Activated CD4-positive, alpha-beta T cell treated with anti-CD3 and anti-CD28 coated beads, Interleukin-2, amount 50 U/mL, for 4 hours (primary cell): Measurements from ENCODE around the gene JAML.
"Not testable (repeated sequence)": the region's sequence is repeated elsewhere in the genome, so short reads cannot be mapped to it uniquely, and the experiment has no call there.

Source experiments
- DNase-seq, 2 experiments: peaks; one replicate each; pipeline ENCODE4 v3.0.0-alpha.2; 2020

Gene JAML

GRCh38 chr11:118190942-118191506 lies 33.8 kb downstream of the JAML start:
- DNase-seq: not testable (repeated sequence)

DNA sequence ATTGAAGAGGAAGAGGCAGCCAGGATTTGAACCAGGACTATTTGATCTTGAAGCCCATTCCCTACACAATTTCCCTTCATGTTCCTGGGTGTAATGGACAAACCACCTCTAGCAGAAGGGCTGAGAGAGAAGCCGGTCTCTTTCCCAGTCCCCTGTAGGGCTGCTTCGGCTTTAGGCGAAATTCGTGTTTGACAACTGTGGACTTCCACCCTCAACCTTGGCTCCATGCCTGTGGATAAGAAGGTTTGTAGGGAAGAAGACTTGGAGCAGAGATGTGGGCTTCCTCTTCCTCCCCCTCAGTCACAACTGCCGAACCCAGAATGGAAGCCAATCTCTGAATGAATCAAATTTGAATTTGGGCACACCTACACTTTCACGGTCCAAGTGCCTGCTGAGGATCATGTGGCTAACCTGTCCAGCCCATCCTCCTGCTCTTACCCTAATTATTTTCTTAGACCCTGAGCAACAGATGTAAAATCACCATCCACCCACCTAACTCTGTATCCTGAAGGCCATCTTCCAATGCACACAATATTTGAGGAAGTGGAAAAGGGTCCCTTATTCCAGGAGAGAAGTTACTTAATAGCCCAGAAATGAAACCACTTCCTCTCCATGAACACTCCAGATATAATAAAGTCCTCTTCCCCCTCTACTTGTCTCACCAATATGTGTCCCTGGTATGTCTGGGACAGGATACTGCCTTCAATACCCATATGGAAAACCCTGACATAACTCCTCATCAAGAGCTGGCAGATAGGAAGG lies 38.3 kb downstream of the JAML start:
- no peak for DNase-seq

DNA sequence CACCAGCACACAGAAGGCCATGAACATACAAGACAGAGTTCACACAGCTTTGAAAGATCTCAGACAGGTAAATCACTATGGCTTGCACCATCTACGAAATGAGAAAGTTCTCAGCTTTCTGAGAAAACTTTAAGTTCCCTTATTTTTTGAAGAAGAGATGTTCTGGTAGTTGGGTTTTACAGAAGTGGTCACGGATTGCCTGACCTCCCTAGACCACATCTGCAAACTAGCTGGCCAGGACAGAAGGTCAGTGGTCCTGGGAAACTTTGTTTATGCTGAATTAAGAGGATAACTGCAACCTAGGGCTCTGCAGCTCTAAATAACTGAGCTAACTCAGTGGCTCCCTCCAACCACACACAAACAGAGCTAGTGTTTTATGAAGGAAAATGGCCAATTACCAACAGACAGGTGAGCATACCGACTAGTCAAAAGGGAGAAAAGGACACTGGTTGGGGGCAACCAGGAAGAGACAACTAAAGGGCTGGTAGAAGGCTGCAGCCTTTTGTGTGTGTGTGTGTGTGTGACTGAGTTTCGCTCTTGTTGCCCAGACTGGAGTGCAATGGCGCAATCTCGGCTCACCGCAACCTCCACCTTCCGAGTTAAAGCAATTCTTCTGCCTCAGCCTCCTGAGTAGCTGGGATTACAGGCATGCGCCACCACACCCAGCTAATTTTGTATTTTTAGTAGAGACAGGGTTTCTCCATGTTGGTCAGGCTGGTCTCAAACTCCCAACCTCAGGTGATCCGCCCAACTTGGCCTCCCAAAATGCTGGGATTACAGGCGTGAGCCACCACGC lies 39.8 kb downstream of the JAML start:
- DNase-seq: no peak

DNA sequence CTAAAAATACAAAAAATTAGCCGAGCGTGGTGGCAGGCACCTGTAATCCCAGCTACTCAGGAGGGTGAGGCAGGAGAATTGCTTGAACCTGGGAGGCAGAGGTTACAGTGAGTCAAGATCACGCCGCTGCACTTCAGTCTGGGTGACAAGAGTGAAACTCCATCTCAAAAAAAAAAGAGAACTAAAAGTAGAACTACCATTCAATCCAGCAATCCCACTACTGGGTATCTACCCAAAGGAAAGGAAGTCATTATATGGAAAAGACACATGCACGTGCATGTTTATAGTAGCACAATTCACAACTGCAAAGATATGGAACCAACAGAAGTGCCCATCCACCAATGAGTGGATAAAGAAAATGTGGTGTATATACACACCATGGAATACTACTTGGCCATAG lies 41.1 kb downstream of the JAML start:
- DNase-seq: not testable (repeated sequence)

- no peak for DNase-seq
Measured at GRCh38 chr11:118180300-118180703, 44.5 kb downstream of the JAML start.

GRCh38 chr11:118176778-118177134 lies 48.1 kb downstream of the JAML start:
- no peak for DNase-seq

- DNase-seq: no peak
Measured at GRCh38 chr11:118175993-118176777, 48.6 kb downstream of the JAML start, which contains the start of gene SCN2B. Gene SCN2B, minus strand, starts transcription at chr11:118176639. Its CDS starts 208 bp downstream, at chr11:118176431.

DNA sequence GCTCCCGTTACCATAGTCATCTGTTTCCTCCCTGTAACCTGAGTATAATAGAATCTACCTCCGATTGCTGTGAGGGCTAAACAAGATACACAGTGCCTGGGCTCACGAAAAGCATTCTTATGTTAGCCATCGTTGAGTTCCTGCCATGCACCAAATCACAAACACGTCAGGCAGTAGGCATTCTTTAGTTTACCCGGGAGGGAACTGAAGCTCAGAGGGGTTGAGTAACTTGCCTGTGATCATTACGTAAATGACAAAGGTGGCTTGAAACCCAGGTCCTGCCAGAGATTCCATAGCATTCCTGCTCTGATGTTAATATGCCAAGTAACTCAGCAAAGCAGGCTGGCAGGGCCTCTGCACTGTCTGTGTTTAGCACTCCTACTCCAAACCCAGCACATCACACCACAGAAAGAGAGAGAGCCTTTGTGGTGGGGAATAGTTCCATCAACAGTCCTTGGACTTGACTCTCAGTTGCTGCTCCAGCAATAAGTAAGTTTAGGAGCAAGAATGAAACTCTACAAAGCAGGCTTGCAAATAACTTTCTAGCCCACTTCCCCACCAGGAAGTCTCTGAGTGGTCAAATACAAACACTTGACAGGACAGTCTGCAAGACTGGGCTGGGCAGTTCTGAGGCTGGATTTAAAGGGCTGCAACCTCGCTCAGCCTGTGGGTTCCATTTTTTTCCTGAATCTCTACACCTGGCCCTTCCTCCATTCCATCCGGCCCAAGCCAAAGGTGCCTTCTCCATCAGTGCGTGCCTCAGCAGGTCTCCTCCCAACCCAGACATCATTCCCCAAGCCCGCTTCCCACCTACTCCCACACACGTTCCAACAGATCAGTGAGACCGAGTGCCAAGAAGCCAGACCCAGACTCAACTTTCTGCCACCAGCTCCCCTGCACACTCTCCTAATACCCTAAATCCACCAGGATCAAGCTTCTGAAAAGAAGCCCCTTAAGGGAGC lies 49.5 kb downstream of the JAML start:
- no peak for DNase-seq

- no peak for DNase-seq
Measured at GRCh38 chr11:118174006-118174567, 50.7 kb downstream of the JAML start.

GRCh38 chr11:118172356-118172755 lies 52.5 kb downstream of the JAML start:
- DNase-seq: no peak

- DNase-seq: peak; percentile 62 to 67
Measured at GRCh38 chr11:118171269-118172062, 53.3 kb downstream of the JAML start.

DNA sequence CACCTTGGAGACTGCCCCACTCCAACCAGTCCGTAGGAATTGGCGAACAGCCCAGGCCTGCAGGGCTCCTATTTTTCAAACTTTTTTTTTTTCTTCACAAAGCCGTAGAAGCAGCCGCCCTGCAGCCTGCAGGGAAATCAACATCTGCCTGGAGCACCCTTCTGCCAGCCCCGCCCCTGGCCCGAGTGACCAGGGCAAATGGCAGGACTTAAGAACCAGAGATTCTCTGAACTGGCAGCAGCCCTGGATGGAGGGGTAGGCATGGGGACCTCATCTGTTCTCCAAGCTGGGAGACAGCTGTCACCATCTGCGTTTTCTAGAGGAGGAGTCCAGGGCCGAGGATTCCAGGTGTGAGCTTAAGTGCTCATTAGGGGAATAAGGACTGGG lies 53.9 kb downstream of the JAML start:
- no peak for DNase-seq

DNA sequence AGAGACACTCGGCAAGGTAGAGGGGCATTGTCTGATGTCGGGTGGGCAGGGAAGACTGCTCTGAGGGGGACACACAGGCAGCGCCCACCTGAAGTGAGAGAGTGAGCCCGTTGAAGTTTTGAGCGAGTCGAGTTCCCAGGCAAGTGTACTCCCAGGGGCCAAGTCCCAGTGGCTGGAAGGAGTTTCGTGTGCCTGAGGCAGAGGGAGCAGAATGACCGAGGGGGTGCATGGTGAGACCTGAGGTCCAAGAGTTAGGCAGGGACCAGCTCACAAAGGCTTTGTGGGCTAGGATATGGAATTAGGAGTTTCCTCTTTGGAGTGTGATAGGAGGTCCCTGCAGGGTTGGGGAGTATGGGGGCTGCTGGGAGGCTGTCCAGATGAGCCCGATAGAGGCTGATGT lies 54.6 kb downstream of the JAML start:
- no peak for DNase-seq

- no peak for DNase-seq
Measured at GRCh38 chr11:118169300-118170140, 55.3 kb downstream of the JAML start.

DNA sequence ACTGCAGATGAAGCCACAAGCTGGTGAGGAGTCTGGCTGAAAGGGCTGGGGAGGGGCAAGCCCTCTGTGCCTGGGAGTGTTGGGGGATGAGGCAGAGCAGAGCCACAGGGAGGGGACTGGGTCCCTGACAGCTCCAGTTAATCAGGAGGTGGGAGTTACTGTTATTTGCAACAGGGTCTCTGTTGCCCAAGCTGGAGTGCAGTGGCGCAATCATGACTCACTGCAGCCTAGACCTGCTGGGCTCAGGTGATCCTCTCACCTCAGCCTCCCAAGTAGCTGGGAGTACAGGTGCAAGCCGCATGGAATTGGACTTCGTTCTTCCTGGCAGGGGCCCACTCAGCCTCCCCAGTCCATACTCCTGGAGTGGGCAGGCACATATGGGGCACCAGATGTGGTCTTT lies 56.1 kb downstream of the JAML start:
- no peak for DNase-seq

GRCh38 chr11:118168316-118168715 lies 56.5 kb downstream of the JAML start:
- no peak for DNase-seq

- no peak for DNase-seq
Measured at GRCh38 chr11:118167906-118168305, 56.9 kb downstream of the JAML start.

DNA sequence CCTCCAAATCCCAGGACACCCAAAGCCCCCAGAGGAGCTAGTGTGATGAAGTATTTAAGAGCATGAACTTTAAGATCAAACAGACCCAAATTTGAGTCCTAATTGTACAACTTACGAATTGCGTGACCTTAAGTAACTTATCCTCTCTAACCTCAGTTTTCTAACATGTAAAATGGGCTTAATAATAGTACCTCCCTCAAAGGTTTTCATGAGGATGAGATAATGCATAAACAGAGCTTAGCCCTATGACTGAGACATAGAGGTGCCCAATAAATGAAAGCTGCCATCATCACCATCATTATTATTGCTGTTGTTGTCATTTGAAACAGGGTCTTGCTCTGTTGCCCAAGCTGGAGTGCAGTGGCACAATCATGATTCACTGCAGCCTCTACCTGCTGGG lies 57.6 kb downstream of the JAML start:
- DNase-seq: no peak

DNA sequence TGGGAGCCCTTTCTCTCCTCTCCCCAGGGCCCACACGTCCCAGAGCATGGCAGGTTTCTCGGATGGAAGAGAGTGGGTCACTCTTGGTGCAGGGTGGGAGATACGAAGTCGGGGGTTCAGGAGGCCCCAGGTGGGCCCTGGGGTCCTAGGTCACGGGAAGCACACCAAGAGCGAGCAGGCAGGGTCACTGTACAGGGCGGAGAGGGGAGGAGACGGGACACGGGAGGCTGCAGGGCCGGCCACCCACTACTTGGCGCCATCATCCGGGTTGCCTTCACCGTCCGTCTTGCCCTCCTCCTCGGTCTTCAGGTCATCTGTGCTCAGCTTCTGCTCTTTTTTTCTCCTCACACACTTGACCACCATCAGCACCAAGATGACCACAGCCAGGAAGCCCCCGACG lies 58.2 kb downstream of the JAML start:
- no peak for DNase-seq

GRCh38 chr11:118164885-118165284 lies 59.9 kb downstream of the JAML start:
- no peak for DNase-seq
